K562 (cell line): ENCODE measurements around the gene E2F2. TPM values are rescaled to one million over a fixed set of nuclear protein-coding genes. Genes with fewer than 3 reads are reported as not detected.

Experiments
- GTF2E2 ChIP-seq: fragments of 200-800 bp; sonication (Bioruptor generic); IDR thresholded peaks from 2 replicates; pipeline ENCODE4 v1.6.1; 2016; ENCODE audit warnings: missing genetic modification characterization, missing compliant biosample characterization
- HNRNPLL ChIP-seq: fragments of 200-400 bp; formaldehyde crosslinking; IDR thresholded peaks from 2 replicates; pipeline ENCODE4 v1.6.1; 2017; ENCODE audit warnings: low read length, low read depth, mild to moderate bottlenecking; ENCODE audit not compliant: poor library complexity, severe bottlenecking
- MGA ChIP-seq: fragments of 450-650 bp; IDR thresholded peaks from 2 replicates; pipeline ENCODE4 v1.6.1; 2016; ENCODE audit warnings: mild to moderate bottlenecking, moderate library complexity
- polyA plus RNA-seq, 8 experiments: library from polyadenylated mRNA; depleted of rRNA in 4 of 8; stranded (reverse) in 5 of 8; unstranded in 3 of 8; fragments of >200 nt; fragmentation: Nextera tagmentation in 2 of 8; fragmentation: Illumina TruSeq in 1 of 8; extraction: Ambion mirVana in 2 of 8; extraction: Trizol in 1 of 8; gene quantifications; 2 replicates each; pipeline versions ENCODE4 v1.2.1 to v1.2.3, GENCODE V29; 2011 to 2014; ENCODE audit warnings: inconsistent platforms in 1 of 8, missing spikeins in 1 of 8
- total RNA-seq, 7 experiments: library from RNA; depleted of rRNA in 6 of 7; stranded (reverse); fragments of >200 nt in 6 of 7; fragmentation: Illumina TruSeq in 2 of 7; extraction: Trizol in 2 of 7; gene quantifications; 2 replicates each; pipeline versions ENCODE4 v1.2.1 to v1.2.3, GENCODE V29; 2011 to 2021; ENCODE audit warnings: low replicate concordance in 1 of 7

E2F2 gene
- total and polyA plus RNA-seq, 9 of the 15 experiments (the other 6 are each of a cell fraction or from before 2014, with no cell fraction given) = 3.1 to 25.3 (median 11.4) TPM

GRCh38 chr1:23548704-23549143 is 17.7 kb upstream of the E2F2 start (continued):
- TF ChIP-seq MGA (peak; percentile 33; the same call in 1 of the 2 replicates), HNRNPLL (no peak), GTF2E2 (tag) (no peak)
- TF ChIP-seq, all 486 proteins: peak for 19
